DND-41 (cell line): Measurements from ENCODE around the gene PAN3.
A peak's percentile ranks its signal among the peaks of the same experiment; 100 is the strongest.

Source experiments
- ATAC-seq: fragments of 200-7000 bp; cut with Tn5 transposase; 3 replicates; pipeline ENCODE4 v1.9.1; 2021; ENCODE audit warnings: low read depth; ENCODE audit not compliant: insufficient read depth
- DNase-seq: peaks from one replicate; pipeline ENCODE4 v3.0.0-alpha.2; 2020
- H2AFZ ChIP-seq: 2 replicates; pipeline ENCODE4 v1.6.0; 2012; ENCODE audit warnings: low read depth, low read length
- H3K27ac ChIP-seq: 2 replicates; pipeline ENCODE4 v1.5.1; 2012; ENCODE audit warnings: low read length, inconsistent platforms
- H3K27me3 ChIP-seq: fragments of 200-600 bp; sonication (generic); 2 replicates; pipeline ENCODE4 v1.6.0; 2012; ENCODE audit warnings: low read length, mild to moderate bottlenecking, inconsistent platforms; ENCODE audit not compliant: insufficient read depth, poor library complexity
- H3K36me3 ChIP-seq: 2 replicates; pipeline ENCODE4 v1.5.1; 2012; ENCODE audit warnings: low read length, inconsistent platforms; ENCODE audit not compliant: insufficient read depth
- H3K4me1 ChIP-seq: 2 replicates; pipeline ENCODE4 v1.5.1; 2012; ENCODE audit warnings: mild to moderate bottlenecking, low read length; ENCODE audit not compliant: insufficient read depth
- H3K4me2 ChIP-seq: 2 replicates; pipeline ENCODE4 v1.6.0; 2012; ENCODE audit warnings: mild to moderate bottlenecking, moderate library complexity, low read length, inconsistent platforms; ENCODE audit not compliant: insufficient read depth
- H3K4me3 ChIP-seq, 2 experiments: fragments of 200-600 bp in 1 of 2; shearing (Covaris generic) in 1 of 2; 2 replicates each; pipeline ENCODE4 v1.5.1; 2012 to 2016; ENCODE audit warnings: inconsistent platforms in 2 of 2, low read length in 2 of 2, mild to moderate bottlenecking in 2 of 2, low read depth in 1 of 2, moderate library complexity in 1 of 2
- H3K79me2 ChIP-seq: 2 replicates; pipeline ENCODE4 v1.6.0; 2012; ENCODE audit warnings: low read length, inconsistent platforms; ENCODE audit not compliant: insufficient read depth
- H3K9ac ChIP-seq: 2 replicates; pipeline ENCODE4 v1.6.0; 2012; ENCODE audit warnings: low read depth, mild to moderate bottlenecking, inconsistent platforms, low read length, moderate library complexity
- H3K9me3 ChIP-seq: 2 replicates; pipeline ENCODE4 v1.5.1; 2012; ENCODE audit warnings: low read length, moderate library complexity, mild to moderate bottlenecking, inconsistent platforms; ENCODE audit not compliant: insufficient read depth, severe bottlenecking
- H4K20me1 ChIP-seq: 2 replicates; pipeline ENCODE4 v1.6.0; 2012; ENCODE audit warnings: low read length; ENCODE audit not compliant: insufficient read depth
- EZH2 ChIP-seq: IDR thresholded peaks from 3 replicates; pipeline ENCODE4 v1.6.1; 2012; ENCODE audit warnings: borderline replicate concordance, low read depth, mild to moderate bottlenecking, moderate library complexity, low read length, inconsistent platforms; ENCODE audit not compliant: severe bottlenecking
- TF ChIP-seq, protein P1 (sequence below): IDR thresholded peaks from 2 replicates; pipeline ENCODE4 v1.5.1; 2012; ENCODE audit warnings: borderline replicate concordance, low read length, moderate library complexity, mild to moderate bottlenecking; ENCODE audit not compliant: poor library complexity, severe bottlenecking; ENCODE audit errors: extremely low read depth

Gene PAN3

GRCh38 chr13:28252547-28252946, 114.2 kb downstream of the PAN3 start:
- Histone ChIP-seq H3K27ac (no peak overlapping the region), H2AFZ (no peak overlapping the region), H3K79me2 (peaks cover 59% of the 10 kb centered on the region), H4K20me1 (0 out of 2 replicates have a peak, but pooled peaks cover 5% of the 10 kb centered on the region), H3K9me3 (no peaks in the 10 kb centered on the region), H3K4me1 (peaks cover 3% of the 10 kb centered on the region; the same call in 1 of the 2 replicates), H3K9ac (no peak overlapping the region), H3K4me3 (no peak overlapping the region), H3K4me2 (no peak overlapping the region), H3K27me3 (no peaks in the 10 kb centered on the region), H3K36me3 (peaks cover 43% of the 10 kb centered on the region)
- ATAC-seq, result no peak
- TF ChIP-seq, protein P1, sequence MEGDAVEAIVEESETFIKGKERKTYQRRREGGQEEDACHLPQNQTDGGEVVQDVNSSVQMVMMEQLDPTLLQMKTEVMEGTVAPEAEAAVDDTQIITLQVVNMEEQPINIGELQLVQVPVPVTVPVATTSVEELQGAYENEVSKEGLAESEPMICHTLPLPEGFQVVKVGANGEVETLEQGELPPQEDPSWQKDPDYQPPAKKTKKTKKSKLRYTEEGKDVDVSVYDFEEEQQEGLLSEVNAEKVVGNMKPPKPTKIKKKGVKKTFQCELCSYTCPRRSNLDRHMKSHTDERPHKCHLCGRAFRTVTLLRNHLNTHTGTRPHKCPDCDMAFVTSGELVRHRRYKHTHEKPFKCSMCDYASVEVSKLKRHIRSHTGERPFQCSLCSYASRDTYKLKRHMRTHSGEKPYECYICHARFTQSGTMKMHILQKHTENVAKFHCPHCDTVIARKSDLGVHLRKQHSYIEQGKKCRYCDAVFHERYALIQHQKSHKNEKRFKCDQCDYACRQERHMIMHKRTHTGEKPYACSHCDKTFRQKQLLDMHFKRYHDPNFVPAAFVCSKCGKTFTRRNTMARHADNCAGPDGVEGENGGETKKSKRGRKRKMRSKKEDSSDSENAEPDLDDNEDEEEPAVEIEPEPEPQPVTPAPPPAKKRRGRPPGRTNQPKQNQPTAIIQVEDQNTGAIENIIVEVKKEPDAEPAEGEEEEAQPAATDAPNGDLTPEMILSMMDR, result no peak
- DNase-seq, result no peak

GRCh38 chr13:28257305-28257704, 119.0 kb downstream of the PAN3 start:
- Histone ChIP-seq H3K27me3 (no peaks in the 10 kb centered on the region), H3K4me3 (no peak overlapping the region), H3K79me2 (peaks cover 25% of the 10 kb centered on the region), H3K9ac (no peak overlapping the region), H3K36me3 (peaks cover 67% of the 10 kb centered on the region), H3K4me1 (no peaks in the 10 kb centered on the region), H4K20me1 (no peaks in the 10 kb centered on the region), H3K4me2 (no peak overlapping the region), H2AFZ (no peak overlapping the region), H3K27ac (no peak overlapping the region), H3K9me3 (no peaks in the 10 kb centered on the region)
- TF ChIP-seq, protein P1, result no peak
- TF ChIP-seq EZH2, result no peak
- no peak for ATAC-seq
- DNase-seq, result no peak

DNA sequence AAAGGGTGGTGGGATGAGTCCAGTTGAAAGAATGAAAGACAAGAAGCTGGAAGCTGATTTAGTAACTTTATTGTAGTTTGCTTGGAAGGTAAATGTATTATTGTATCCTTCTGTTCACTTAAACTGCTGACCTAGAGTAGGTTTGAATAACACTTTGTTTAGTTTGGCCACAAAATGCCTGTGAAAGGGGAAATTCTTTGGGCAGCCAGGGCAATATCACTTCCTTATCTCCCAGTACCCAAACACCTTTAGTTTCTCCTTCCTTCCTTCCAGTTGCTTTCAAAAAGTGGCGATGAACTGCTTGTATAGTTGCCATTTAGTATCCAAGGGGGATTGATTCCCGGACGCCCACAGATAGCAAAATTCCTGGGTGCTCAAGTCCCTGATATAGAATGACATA, 120.1 kb downstream of the PAN3 start:
- Histone ChIP-seq H4K20me1 (no peaks in the 10 kb centered on the region), H3K4me1 (no peaks in the 10 kb centered on the region), H3K79me2 (peaks cover 18% of the 10 kb centered on the region), H3K4me3 (no peak overlapping the region), H2AFZ (no peak overlapping the region), H3K9ac (no peak overlapping the region), H3K27ac (0 out of 2 replicates have a peak overlapping the region, but pooled peaks have one; percentile 10), H3K4me2 (no peak overlapping the region), H3K27me3 (no peaks in the 10 kb centered on the region), H3K9me3 (no peaks in the 10 kb centered on the region), H3K36me3 (peaks cover 75% of the 10 kb centered on the region)
- TF ChIP-seq EZH2, result no peak
- TF ChIP-seq, protein P1, result no peak
- no peak for ATAC-seq
- DNase-seq, result no peak

- ATAC-seq (no peak), DNase-seq (no peak)
- no peak overlapping the region for H3K4me3 ChIP-seq
- no peaks in the 10 kb centered on the region for H3K27me3 ChIP-seq
- peaks cover 73% of the 10 kb centered on the region for H3K36me3 ChIP-seq
- peaks cover 8% of the 10 kb centered on the region for H3K79me2 ChIP-seq
- TF ChIP-seq, protein P1, result no peak
- no peak for TF ChIP-seq EZH2
- peaks cover 7% of the 10 kb centered on the region for H3K9me3 ChIP-seq
- no peaks in the 10 kb centered on the region for H4K20me1 ChIP-seq
- H3K9ac ChIP-seq, result no peak overlapping the region; the same call in 1 of the 2 replicates
- no peak overlapping the region for H3K4me2 ChIP-seq
- H3K4me1 ChIP-seq, result peaks cover 34% of the 10 kb centered on the region
- H3K27ac ChIP-seq, result peak overlapping the region; percentile 86
- no peak overlapping the region for H2AFZ ChIP-seq
Measured at GRCh38 chr13:28267497-28267896, 129.2 kb downstream of the PAN3 start.
